Ureter (tissue), 1 donor: ENCODE data around the gene NOXO1. TPM values are rescaled to one million over a fixed set of nuclear protein-coding genes. Genes with fewer than 3 reads are reported as not detected.
"Not testable (repeated sequence)": the region's sequence is repeated elsewhere in the genome, so short reads cannot be mapped to it uniquely, and the experiment has no call there.

Source experiments
- DNase-seq: peaks from one replicate; pipeline ENCODE4 v3.0.0-alpha.2; 2020; ENCODE audit warnings: low spot score
- total RNA-seq: library from RNA; stranded (reverse); gene quantifications from one replicate; pipeline ENCODE4 v1.2.4, GENCODE V29; 2023
- donor health status: DM: yes; HTN: yes; CAD: no.

The NOXO1 gene
- total RNA-seq, 1 donor from 2014 or later, result 0.65 TPM

DNA sequence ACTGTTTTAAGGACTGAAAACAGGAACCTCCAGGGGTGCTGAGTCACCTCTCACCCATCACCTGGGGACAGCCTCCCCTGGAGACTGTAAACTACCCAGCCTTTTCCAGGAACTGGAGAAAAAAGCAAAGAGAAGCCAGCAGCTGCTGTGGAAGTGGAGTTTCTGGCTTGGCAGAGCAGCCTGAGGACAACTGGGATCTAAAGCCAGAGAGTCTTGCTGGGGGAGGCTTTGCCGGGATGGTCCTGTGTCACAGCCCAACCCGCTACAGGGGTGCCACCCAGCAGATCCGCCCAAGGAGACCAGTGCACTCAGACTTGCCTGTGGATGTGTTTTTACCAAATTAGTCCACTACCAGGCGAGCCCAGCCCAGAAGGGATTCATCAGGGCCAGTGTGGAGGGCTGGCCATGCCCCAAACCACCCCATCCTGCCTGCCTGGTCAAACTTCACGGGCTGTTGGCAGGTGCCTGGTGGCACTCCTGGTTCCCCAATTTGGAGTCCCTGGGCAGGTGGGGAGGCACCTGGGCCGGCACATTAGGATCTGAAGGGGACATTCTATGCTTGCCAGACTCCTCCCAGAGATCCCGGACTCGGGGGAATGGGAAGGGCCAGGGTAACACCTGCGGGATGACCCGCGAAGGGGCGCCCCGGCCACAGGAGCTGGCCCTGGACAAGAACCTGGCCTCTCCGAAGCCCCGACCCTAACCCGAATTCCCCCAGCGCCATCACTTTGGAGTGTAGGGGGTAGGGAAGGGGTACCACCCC lies 39.0 kb downstream of the NOXO1 start:
- DNase-seq, result peak; percentile 48

- DNase-seq, result peak; percentile 47
Measured at GRCh38 chr16:1941162-1942046, 39.9 kb downstream of the NOXO1 start.

GRCh38 chr16:1940273-1941161 lies 40.8 kb downstream of the NOXO1 start:
- no peak for DNase-seq

DNA sequence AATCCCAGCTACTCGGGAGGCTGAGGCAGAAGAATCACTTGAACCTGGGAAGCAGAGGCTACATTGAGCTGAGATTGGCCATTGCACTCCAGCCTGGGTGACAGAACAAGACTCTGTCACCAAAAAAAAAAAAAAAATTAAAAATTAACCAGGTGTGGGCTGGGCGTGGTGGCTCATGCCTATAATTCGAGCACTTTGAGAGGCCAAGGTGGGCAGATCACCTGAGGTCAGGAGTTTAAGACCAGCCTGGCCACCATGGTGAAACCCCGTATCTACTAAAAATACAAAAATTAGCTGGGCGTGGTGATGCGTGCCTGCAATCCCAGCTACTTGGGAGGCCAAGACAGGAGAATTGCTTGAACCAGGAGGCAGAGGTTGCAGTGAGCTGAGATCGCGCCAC lies 41.4 kb downstream of the NOXO1 start:
- not testable (repeated sequence) for DNase-seq

GRCh38 chr16:1938910-1939309 lies 42.4 kb downstream of the NOXO1 start:
- DNase-seq, result no peak

DNA sequence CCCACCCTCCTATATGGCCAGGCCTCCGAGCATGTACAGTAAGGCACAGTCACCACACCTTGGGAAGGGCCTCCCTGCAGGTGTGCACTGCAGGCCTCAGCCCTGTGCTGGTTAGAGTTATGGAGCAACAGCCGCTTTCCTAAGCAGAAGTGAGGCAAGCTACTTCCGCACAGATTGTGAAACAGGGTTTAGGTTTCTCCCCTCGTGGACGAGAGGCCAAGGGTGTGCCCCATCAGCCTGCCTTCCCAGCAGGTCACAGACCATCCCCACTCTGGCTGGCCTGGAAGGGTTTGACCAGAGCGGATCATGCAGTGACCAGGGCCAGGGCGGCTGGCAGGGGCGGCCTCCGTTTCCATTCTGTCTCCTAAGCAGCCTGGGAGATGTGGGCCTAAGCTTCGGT lies 43.0 kb downstream of the NOXO1 start:
- DNase-seq, result peak; percentile 41

- DNase-seq, result no peak
Measured at GRCh38 chr16:1936945-1937479, 44.3 kb downstream of the NOXO1 start.

DNA sequence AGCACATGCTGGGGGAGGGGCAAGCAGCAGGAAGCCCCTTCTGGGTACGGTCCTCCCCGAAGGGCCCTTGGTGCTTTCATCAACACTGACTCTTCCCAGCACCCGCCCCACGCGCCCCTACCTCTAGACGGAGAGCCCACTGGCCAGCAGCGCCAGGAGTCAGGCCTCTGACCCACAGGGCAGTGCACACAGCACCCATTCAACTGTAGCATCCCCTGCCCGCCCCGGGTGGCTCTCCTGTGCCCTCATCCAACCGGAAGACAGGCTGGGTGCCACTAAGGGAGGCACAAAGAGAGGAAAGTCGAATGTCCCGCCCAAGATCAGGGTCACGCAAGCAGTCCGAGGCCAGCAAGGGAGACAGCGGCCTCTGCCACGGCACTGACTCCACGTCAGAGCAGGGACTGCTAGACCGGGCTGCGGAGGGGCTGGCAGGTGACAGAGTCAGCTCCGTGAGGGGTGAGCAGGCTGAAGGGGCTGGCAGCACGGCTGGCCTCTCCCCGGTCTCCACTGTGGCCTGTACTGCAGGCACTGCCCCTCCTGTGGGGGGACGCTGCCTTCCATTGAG lies 48.1 kb downstream of the NOXO1 start:
- DNase-seq, result no peak

DNA sequence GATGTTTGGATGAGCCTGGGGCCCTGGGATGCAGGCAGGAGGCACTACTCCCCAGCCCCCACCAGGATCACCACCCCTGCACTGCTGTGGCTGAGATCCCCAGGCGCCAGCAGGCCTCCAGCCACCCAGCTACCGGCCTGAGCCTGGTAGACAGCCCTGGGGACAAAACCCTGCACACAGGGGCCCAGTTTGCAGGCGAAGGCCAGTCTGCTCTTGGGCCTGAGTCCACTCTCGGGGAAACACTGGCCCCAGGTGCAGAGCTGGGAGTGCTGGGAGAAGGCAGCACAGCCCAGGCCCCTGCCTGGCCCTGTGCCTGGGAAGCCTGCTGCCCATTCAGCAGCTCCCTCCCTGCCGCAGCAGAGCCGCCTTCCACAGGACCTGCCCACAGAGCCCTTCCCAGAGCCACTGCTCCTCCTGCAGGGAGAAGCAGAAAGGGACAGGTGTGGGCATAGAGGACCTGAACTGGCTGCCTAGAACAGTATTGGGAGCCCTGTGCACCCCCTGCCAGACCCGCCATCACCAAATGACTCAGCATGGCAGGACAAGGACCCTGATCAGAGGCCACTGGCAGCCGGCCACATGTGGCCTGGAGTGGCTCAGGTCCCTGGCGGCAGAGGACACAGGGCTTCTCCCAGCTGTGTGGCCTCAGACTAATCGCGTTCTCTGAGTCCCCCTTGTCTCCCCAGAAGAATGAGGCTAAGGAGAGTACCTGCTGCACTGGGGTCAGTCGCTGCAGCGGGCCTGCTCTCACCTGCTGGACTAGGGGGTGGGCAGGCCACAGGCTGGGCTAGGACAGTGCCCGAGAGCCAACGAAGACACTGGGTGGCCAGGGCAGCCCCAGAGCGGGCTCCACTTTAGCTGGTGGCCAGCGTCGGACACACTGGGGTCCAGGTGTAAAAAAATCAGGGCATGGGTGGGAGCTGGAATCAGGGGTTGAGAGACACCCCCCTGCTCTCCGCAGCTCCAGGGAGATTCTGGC lies 48.9 kb downstream of the NOXO1 start:
- no peak for DNase-seq

GRCh38 chr16:1930338-1930720 lies 50.9 kb downstream of the NOXO1 start:
- DNase-seq, result no peak

- DNase-seq, result peak; percentile 90
Measured at GRCh38 chr16:1929578-1930337, 51.5 kb downstream of the NOXO1 start.

GRCh38 chr16:1929105-1929504 lies 52.2 kb downstream of the NOXO1 start:
- DNase-seq, result no peak

Other genes with a start within 250 kb of the NOXO1 start
- gene NME3, start 209.9 kb downstream of the NOXO1 start, total RNA-seq, result 79.7 TPM
- 49.7 TPM for gene EME2, start 208.7 kb downstream of the NOXO1 start, total RNA-seq
- gene MRPS34, start 208.3 kb downstream of the NOXO1 start, total RNA-seq, result 78.6 TPM
- gene SPSB3, start 198.9 kb downstream of the NOXO1 start, total RNA-seq, result 39.2 TPM
- gene NUBP2, start 198.5 kb downstream of the NOXO1 start, total RNA-seq, result 48.9 TPM
- gene IGFALS, start 187.8 kb downstream of the NOXO1 start, total RNA-seq, result not detected
- gene HAGH, start 154.6 kb downstream of the NOXO1 start, total RNA-seq, result 37.5 TPM
- gene FAHD1, start 154.3 kb downstream of the NOXO1 start, total RNA-seq, result 29.3 TPM
- not detected for gene MEIOB, start 109.3 kb downstream of the NOXO1 start, total RNA-seq
- gene HS3ST6, start 63.1 kb downstream of the NOXO1 start, total RNA-seq, result 12.9 TPM
- 27.2 TPM for gene MSRB1, start 38.3 kb downstream of the NOXO1 start, total RNA-seq
- not detected for gene RPL3L, start 26.8 kb downstream of the NOXO1 start, total RNA-seq
- gene NDUFB10, start 21.9 kb downstream of the NOXO1 start, total RNA-seq, result 97.5 TPM
- 2,737 TPM for gene RPS2, start 16.6 kb downstream of the NOXO1 start, total RNA-seq
- not detected for gene RNF151, start 14.6 kb downstream of the NOXO1 start, total RNA-seq
- gene TBL3, start 9.4 kb downstream of the NOXO1 start, total RNA-seq, result 37.0 TPM
- 16.5 TPM for gene GFER, start 2.7 kb upstream of the NOXO1 start, total RNA-seq
- gene SYNGR3, start 8.5 kb upstream of the NOXO1 start, total RNA-seq, result 0.86 TPM
- 46.4 TPM for gene ZNF598, start 28.4 kb upstream of the NOXO1 start, total RNA-seq
- not detected for gene NPW, start 38.3 kb upstream of the NOXO1 start, total RNA-seq
- 106 TPM for gene NHERF2, start 45.4 kb upstream of the NOXO1 start, total RNA-seq
- 11.8 TPM for gene NTHL1, start 66.4 kb upstream of the NOXO1 start, total RNA-seq
- 178 TPM for gene TSC2, start 66.5 kb upstream of the NOXO1 start, total RNA-seq
- gene PKD1, start 154.4 kb upstream of the NOXO1 start, total RNA-seq, result 165 TPM
- gene RAB26, start 167.2 kb upstream of the NOXO1 start, total RNA-seq, result 0.83 TPM
- gene TRAF7, start 174.3 kb upstream of the NOXO1 start, total RNA-seq, result 76.2 TPM
- 0.05 TPM for gene CASKIN1, start 215.1 kb upstream of the NOXO1 start, total RNA-seq
- gene MLST8, start 224.0 kb upstream of the NOXO1 start, total RNA-seq, result 37.0 TPM
- 7.4 TPM for gene BRICD5, start 229.4 kb upstream of the NOXO1 start, total RNA-seq
- 11.3 TPM for gene PGP, start 233.4 kb upstream of the NOXO1 start, total RNA-seq
- 24.7 TPM for gene E4F1, start 242.1 kb upstream of the NOXO1 start, total RNA-seq